HFFc6 (cell line): ENCODE measurements around the gene EMD. TPM values are rescaled to one million over a fixed set of nuclear protein-coding genes. Genes with fewer than 3 reads are reported as not detected.
A peak's percentile ranks its signal among the peaks of the same experiment; 100 is the strongest.

Experiments used
- DNase-seq: peaks from one replicate; pipeline ENCODE4 v3.0.0-alpha.2; 2018
- H3K27ac Mint-ChIP-seq: 2 replicates; pipeline ENCODE4 v1.8.0; 2020; ENCODE audit warnings: mild to moderate bottlenecking, mixed read lengths
- H3K27me3 Mint-ChIP-seq: 2 replicates; pipeline ENCODE4 v1.8.0; 2021; ENCODE audit warnings: mild to moderate bottlenecking, moderate library complexity, mixed read lengths; ENCODE audit not compliant: insufficient read depth
- H3K36me3 Mint-ChIP-seq: 2 replicates; pipeline ENCODE4 v1.8.0; 2021; ENCODE audit warnings: low read depth, mixed read lengths
- H3K4me1 Mint-ChIP-seq: 2 replicates; pipeline ENCODE4 v1.8.0; 2020; ENCODE audit warnings: low read depth, mixed read lengths
- H3K4me3 Mint-ChIP-seq: 2 replicates; pipeline ENCODE4 v1.8.0; 2020; ENCODE audit warnings: mild to moderate bottlenecking, moderate library complexity, mixed read lengths
- H3K9me3 Mint-ChIP-seq: 2 replicates; pipeline ENCODE4 v1.8.0; 2020; ENCODE audit warnings: mild to moderate bottlenecking, mixed read lengths
- total RNA-seq, 6 experiments: library from RNA; stranded (reverse); fragmentation: NEBNext Ultra II Directional; extraction: Animal tissue kit (Norgen Biotek cat#: 25700); gene quantifications; 2 replicates in 1 of 6; 3 replicates in 5 of 6; pipeline ENCODE4 v1.2.3, GENCODE V29; 2021
- TF ChIP-seq, protein P1 (sequence below): fragments of 200-600 bp; sonication (generic); IDR thresholded peaks from 2 replicates; pipeline ENCODE4 v1.5.0; 2021; ENCODE audit warnings: antibody characterized with exemption, mild to moderate bottlenecking

EMD gene
- total RNA-seq, 6 experiments from 2014 or later, result 84.8 to 119 (median 108) TPM

DNA sequence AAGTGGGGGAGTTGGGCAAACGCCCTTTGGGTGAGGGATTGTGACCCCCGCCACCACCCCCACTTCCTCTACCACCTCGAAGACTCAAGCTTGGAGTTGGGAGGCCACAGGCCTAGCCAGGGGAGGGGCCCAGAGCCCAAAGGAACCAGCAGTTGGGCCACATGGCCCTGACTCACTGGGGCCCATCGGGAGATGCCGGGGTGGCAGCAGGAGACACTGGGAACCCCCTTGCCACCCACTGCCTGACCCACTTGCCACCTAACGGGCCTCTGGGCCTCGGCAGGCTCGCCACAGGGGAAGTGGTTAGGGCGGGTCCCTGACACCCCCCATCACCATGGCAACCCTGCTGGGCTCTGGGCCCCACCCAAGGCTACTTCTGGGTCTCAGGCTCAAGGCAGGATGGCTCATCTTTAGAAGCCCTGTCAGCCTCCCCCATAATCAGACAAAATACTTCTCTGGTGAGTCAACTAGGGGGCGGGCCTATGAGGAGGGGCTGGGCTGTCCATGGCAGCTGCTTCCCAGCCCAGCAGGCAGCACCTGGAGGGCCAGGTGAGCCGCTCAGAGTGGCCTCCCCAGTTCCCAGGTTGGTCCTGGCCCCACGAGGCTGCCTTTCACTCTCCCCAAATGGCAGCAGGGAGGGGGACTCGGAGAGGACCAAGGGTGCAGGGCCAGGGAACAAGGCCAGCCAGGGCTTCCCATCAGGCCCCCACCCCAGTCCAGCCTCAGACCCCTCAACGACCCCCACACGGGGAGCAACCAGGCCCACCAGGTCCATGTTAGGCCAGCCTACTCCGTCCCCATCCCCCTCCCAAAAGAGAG lies 10.3 kb upstream of the EMD start:
- Mint-ChIP-seq H3K9me3 (0 out of 2 replicates have a peak, but pooled peaks cover 4% of the 10 kb centered on the region), H3K4me1 (peaks cover 6% of the 10 kb centered on the region; the same call in 1 of the 2 replicates), H3K27me3 (peaks cover 13% of the 10 kb centered on the region), H3K27ac (peak overlapping the region; percentile 85), H3K4me3 (peak overlapping the region; percentile 95), H3K36me3 (peaks cover 8% of the 10 kb centered on the region)
- TF ChIP-seq, protein P1, sequence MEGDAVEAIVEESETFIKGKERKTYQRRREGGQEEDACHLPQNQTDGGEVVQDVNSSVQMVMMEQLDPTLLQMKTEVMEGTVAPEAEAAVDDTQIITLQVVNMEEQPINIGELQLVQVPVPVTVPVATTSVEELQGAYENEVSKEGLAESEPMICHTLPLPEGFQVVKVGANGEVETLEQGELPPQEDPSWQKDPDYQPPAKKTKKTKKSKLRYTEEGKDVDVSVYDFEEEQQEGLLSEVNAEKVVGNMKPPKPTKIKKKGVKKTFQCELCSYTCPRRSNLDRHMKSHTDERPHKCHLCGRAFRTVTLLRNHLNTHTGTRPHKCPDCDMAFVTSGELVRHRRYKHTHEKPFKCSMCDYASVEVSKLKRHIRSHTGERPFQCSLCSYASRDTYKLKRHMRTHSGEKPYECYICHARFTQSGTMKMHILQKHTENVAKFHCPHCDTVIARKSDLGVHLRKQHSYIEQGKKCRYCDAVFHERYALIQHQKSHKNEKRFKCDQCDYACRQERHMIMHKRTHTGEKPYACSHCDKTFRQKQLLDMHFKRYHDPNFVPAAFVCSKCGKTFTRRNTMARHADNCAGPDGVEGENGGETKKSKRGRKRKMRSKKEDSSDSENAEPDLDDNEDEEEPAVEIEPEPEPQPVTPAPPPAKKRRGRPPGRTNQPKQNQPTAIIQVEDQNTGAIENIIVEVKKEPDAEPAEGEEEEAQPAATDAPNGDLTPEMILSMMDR, result no peak
- peak; percentile 91 for DNase-seq

DNA sequence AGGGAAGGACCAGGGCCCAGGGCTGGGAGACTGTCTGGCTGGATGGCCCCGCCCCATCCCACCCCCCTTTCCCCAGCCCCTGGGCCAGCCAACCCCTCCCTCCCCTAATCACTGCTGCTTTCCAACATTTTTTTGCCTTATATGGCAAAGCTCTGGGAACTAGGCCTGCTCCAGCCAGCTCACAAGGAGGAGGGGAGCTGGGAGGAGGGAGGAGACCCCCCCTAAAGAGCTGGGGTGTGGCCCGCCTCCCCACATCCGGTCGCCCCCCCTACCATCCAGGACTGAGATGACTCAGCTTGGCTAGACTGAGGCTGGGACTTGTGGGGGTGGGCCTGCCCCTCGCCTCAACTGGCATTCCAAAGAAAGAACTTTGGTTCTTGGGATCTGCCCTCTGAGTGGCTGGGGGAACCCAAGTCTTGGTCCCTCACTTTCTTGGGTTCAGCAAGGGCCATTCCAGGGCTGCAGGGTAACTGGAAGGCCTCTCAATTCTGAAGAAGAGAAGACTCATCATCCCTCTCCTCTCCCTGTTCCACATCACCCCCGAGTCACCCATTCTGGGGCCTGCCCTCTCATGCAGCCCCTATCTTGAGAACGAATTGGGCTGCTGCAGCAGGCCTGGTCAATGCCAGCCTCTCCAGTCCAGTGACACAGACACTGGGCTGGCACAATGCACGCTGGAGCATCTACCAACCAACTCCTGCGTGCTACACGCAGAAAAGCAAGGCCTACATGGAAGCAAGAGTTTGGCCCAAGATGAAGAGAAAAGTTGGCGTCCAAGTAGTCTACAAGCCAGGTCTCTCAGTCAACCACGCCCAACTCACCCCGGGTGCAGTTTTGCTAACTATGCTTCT lies 9.4 kb upstream of the EMD start:
- peak; percentile 91 for DNase-seq
- H3K4me1 Mint-ChIP-seq, result peaks cover 6% of the 10 kb centered on the region; the same call in 1 of the 2 replicates
- peak overlapping the region; percentile 95 for H3K4me3 Mint-ChIP-seq
- H3K27ac Mint-ChIP-seq, result peak overlapping the region; percentile 92
- TF ChIP-seq, protein P1, result no peak
- H3K9me3 Mint-ChIP-seq, result 0 out of 2 replicates have a peak, but pooled peaks cover 4% of the 10 kb centered on the region
- peaks cover 13% of the 10 kb centered on the region for H3K27me3 Mint-ChIP-seq
- H3K36me3 Mint-ChIP-seq, result peaks cover 8% of the 10 kb centered on the region

DNA sequence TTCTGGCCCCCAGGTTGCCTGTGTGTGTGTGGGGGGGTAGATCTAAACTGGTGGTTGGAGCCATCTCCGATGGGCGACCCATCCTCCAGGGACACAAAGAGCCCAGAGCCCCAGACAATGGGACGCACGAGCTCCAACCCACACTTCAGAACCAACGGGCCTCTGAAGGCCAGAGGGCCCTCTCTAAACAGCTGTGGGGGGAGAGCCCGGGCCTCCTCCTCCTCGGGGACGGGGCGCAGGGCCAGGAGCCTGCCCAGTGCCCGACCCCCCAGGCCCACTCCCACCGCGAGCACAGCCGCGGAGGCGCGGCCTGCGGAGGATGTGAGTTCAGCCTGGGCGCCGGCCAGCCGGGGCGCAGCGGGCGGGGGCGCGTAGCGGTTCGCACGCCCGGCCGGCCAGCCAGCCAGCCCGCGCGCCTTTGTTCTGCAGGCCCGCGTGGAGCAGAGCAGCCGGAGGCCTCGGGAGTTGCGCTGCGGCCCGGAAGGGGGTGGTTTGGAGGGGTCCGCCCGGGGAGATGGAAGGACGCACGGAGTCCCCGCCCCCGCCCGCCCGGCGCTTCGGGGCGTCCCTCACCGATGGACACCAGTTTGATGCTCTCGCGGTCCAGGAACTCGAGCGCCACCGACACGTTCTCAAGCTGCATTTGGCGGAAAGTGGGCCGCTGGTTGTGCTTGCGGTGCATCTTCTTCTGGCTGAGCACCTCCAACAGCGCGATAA lies 8.6 kb upstream of the EMD start:
- Mint-ChIP-seq H3K4me3 (peak overlapping the region; percentile 95), H3K27me3 (peaks cover 13% of the 10 kb centered on the region), H3K36me3 (peaks cover 8% of the 10 kb centered on the region), H3K9me3 (0 out of 2 replicates have a peak, but pooled peaks cover 4% of the 10 kb centered on the region), H3K4me1 (peaks cover 6% of the 10 kb centered on the region; the same call in 1 of the 2 replicates), H3K27ac (peak overlapping the region; percentile 92)
- TF ChIP-seq, protein P1, result no peak
- no peak for DNase-seq

DNA sequence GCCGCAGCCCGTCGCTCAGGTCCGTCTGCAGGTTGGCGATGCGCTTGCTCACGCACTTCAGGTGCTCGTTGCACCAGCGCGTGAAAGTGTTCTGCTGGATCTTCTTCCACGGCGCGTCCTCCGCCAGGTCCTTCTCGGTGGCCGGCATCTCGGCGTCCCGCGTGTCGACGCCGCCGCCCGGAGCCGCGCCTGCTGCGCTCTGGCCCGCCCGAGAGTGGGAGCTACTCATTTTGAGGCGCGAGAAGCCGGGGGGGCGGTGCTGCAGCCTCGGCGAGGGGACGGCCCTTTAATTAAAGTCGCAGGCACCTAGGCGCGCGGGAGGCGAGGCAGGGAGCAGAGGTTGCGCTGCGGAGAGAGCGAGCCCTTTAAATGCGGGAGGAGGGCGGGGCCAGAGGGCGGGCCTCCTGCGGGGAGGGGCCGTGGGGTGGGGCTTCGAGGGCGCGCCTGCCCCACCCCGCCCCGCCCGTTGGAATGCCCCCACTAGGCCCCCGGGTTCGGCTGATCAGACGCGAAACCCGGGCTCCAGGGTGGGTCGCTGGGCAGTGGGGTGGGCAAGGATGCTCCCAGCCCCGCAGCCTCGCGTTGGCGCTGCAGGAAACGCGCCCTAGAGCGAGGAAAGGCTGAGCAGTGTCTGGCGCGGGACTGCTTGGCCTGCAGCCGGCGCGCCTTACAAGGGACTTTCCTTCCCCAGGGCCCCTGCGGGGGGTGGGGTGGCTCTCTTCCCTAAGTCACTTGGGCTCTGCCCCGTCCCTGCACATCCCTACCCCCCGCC lies 7.9 kb upstream of the EMD start:
- peak overlapping the region; percentile 89 for H3K27ac Mint-ChIP-seq
- peak; percentile 92 for DNase-seq
- TF ChIP-seq, protein P1, result no peak
- H3K4me1 Mint-ChIP-seq, result peaks cover 6% of the 10 kb centered on the region; the same call in 1 of the 2 replicates
- 0 out of 2 replicates have a peak, but pooled peaks cover 4% of the 10 kb centered on the region for H3K9me3 Mint-ChIP-seq
- peaks cover 8% of the 10 kb centered on the region for H3K36me3 Mint-ChIP-seq
- peak overlapping the region; percentile 88 for H3K4me3 Mint-ChIP-seq
- peaks cover 11% of the 10 kb centered on the region for H3K27me3 Mint-ChIP-seq
